ENCODE data around the gene HTATSF1.

HTATSF1 gene

GRCh38 chrX:136496764-136497555 is 432 bp upstream of the HTATSF1 start:
- peak; percentile 88 for DNase-seq

GRCh38 chrX:136519069-136519468 is 21.7 kb downstream of the HTATSF1 start:
- DNase-seq: no peak

GRCh38 chrX:136523770-136524169 is 26.4 kb downstream of the HTATSF1 start:
- no peak for DNase-seq

DNA sequence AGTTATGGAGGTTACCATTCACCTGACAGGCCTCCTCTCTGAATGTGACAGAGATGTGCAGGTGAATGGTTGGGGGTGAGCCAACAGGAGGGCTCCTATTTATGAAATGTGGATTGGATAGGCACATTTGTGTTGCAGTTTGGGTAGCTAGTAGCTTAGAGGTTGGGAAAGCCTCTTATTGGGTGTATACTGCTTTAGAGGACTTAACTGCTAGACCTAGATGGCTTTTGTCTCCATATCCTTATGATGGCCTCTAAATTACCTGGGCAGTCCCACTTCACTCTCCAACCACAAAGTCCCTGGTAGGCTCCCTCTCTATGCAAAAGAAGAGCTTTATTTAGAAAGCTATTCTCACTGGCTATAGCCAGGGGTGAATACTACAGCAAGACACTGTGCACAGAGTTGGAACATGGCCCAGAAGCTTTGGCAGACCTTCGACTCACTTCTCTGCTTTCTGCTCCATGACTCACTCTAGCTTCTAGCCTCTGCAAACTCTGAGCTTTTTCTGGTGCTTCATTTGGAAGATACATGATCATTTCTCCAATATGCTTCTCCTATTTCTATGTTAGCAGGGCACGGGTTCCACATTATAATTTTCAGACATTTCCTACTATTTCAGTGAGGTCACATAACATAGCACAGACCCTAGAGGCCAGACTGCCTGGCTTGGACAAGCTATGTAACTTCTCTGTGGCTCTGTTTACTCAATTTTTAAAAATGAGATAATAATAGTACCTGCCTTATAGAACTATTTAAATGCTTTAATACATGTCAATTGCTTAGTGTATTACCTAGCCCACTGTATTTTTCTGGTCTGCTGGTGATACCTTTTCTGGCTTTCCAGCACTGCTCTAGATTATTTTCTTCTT is 28.6 kb downstream of the HTATSF1 start:
- peak; percentile 8 for DNase-seq

GRCh38 chrX:136528645-136529315 is 31.4 kb downstream of the HTATSF1 start:
- DNase-seq: no peak

- DNase-seq: no peak
Observed at GRCh38 chrX:136529795-136530194, 32.4 kb downstream of the HTATSF1 start.

GRCh38 chrX:136531951-136532350 is 34.6 kb downstream of the HTATSF1 start, which contains the start of gene VGLL1:
Gene VGLL1, plus strand, starts transcription at chrX:136532215. Its CDS starts 3,806 bp downstream, at chrX:136536021.
- DNase-seq: no peak

- DNase-seq: no peak
Observed at GRCh38 chrX:136534131-136534530, 36.7 kb downstream of the HTATSF1 start.

- no peak for DNase-seq
Observed at GRCh38 chrX:136538811-136539210, 41.4 kb downstream of the HTATSF1 start.

GRCh38 chrX:136540226-136540625 is 42.8 kb downstream of the HTATSF1 start:
- no peak for DNase-seq

DNA sequence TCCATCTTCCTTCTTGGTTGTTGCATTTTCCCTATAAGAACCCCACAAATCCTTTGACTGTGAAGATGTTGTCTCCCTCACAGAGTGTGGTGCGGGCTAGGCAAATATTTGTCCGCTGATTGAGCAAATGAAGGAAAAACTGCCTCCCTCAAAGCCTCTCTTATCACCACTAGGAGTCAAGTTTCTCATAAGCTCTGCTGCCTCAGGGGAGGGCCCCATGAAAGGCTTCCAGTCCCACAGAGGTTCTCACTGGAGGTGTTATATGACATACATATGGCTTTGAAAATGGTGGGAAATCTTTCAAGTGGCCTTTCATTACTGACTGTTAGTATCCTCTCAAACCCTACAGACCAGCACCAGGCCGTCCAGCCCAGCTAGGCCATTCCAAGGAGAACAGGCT is 43.9 kb downstream of the HTATSF1 start:
- no peak for DNase-seq

DNA sequence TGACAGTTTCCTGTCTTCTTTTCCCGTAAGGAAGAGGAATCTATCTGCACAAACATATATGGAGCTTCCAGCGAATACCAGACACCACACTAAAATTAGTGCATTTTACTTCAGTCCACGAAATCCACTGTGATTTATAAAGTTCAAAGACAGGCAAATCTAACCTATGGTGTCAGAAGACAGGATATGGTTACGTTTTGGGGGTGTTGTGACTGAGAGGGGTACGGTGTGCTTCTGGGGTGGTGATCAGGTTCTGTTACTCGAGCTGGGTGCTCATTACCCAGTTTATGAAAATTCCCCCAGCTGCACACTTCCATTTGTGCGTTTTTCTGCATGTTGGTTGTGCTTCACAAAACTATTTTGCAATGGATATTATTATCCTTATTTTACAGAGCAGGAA is 44.9 kb downstream of the HTATSF1 start:
- DNase-seq: no peak

GRCh38 chrX:136546371-136546781 is 49.0 kb downstream of the HTATSF1 start:
- no peak for DNase-seq

DNA sequence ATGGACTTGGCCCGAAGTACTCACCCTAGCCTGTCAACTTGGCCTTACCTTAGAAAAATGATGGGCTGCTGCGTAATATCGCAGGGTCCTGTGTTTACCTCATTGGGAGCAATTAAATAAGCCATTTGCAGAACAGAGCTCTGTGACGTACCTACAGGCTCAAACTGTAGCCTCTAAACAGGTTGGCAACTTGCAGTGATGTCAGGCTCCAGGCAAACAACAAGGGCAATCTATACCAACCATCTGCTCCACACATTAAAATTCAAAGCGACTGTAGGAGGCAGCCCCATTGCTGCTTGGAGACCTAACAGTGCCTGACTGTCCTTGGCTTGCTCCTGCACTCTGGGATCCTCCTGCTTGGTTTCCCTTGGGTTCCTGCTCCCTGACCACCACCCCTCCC is 51.8 kb downstream of the HTATSF1 start:
- no peak for DNase-seq

GRCh38 chrX:136551410-136551809 is 54.0 kb downstream of the HTATSF1 start:
- DNase-seq: no peak

GRCh38 chrX:136555694-136556093 is 58.3 kb downstream of the HTATSF1 start:
- DNase-seq: no peak

Data from stimulated activated CD4-positive, alpha-beta T cell treated with anti-CD3 and anti-CD28 coated beads, Interleukin-1b, Interleukin-23, amount 100 ng/mL, for 48 hours (primary cell).